A673 (cell line): Measurements from ENCODE around the gene NEIL1. TPM values are rescaled to one million over a fixed set of nuclear protein-coding genes. Genes with fewer than 3 reads are reported as not detected.

Experiments used
- BruUV-seq: library from RNA; stranded (reverse); fragments of 400-500 nt; replicated peaks from 2 replicates; lab custom pipeline; 2021; lab: Mats Ljungman, UMichigan
- CTCF ChIA-PET: fragments of 300-600 bp; sonication (Branson Sonifier 250); formaldehyde crosslinking; loops from one replicate; lab custom pipeline; 2022; ENCODE audit warnings: antibody characterized with exemption; lab: Charles Lee
- POLR2A ChIA-PET: fragments of 300-600 bp; sonication (Branson Sonifier 250); formaldehyde crosslinking; loops from one replicate; lab custom pipeline; 2022; ENCODE audit warnings: antibody characterized with exemption; ENCODE audit not compliant: low non-redundant PET; lab: Charles Lee
- DNase-seq: peaks from one replicate; pipeline ENCODE4 v3.0.0-alpha.2; 2015; ENCODE audit warnings: low spot score
- H3K27ac ChIP-seq: fragments of 200-600 bp; sonication (generic); 2 replicates; pipeline ENCODE4 v1.5.1; 2016; ENCODE audit warnings: mixed run types, low read depth, mild to moderate bottlenecking, mixed read lengths, antibody characterized with exemption, low read length; ENCODE audit not compliant: poor library complexity, severe bottlenecking
- H3K27me3 ChIP-seq: fragments of 200-600 bp; sonication (generic); replicated peaks from 2 replicates; pipeline ENCODE4 v1.6.1; 2017; ENCODE audit warnings: mixed run types, low read depth, mild to moderate bottlenecking, mixed read lengths, antibody characterized with exemption, low read length; ENCODE audit not compliant: insufficient read depth, poor library complexity
- H3K36me3 ChIP-seq: fragments of 200-600 bp; sonication (generic); 2 replicates; pipeline ENCODE4 v1.6.1; 2016; ENCODE audit warnings: mixed run types, mild to moderate bottlenecking, mixed read lengths, antibody characterized with exemption, low read length; ENCODE audit not compliant: insufficient read depth, poor library complexity, severe bottlenecking
- H3K4me1 ChIP-seq: fragments of 200-600 bp; sonication (generic); 2 replicates; pipeline ENCODE4 v1.6.1; 2017; ENCODE audit warnings: mixed run types, mild to moderate bottlenecking, mixed read lengths, antibody characterized with exemption, low read length; ENCODE audit not compliant: insufficient read depth, poor library complexity, severe bottlenecking
- H3K4me3 ChIP-seq: fragments of 200-600 bp; sonication (generic); 2 replicates; pipeline ENCODE4 v1.5.1; 2016; ENCODE audit warnings: low read depth, mixed run types, mild to moderate bottlenecking, mixed read lengths, low read length; ENCODE audit not compliant: poor library complexity, severe bottlenecking
- H3K9me3 ChIP-seq: fragments of 200-600 bp; sonication (generic); 2 replicates; pipeline ENCODE4 v1.6.1; 2016; ENCODE audit warnings: mixed run types, low read depth, mild to moderate bottlenecking, mixed read lengths, antibody characterized with exemption, low read length; ENCODE audit not compliant: poor library complexity, severe bottlenecking
- EZH2 ChIP-seq: fragments of 200-600 bp; sonication (generic); IDR thresholded peaks from 2 replicates; pipeline ENCODE4 v1.6.1; 2017; ENCODE audit warnings: borderline replicate concordance, low read depth, mild to moderate bottlenecking, mixed read lengths, antibody characterized with exemption, low read length; ENCODE audit not compliant: poor library complexity, severe bottlenecking
- intact Hi-C: fragments of 100-400 bp; cut with micrococcal nuclease; formaldehyde crosslinking; loops from one replicate; pipeline ENCODE4 v1.10.0; 2022; ENCODE audit not compliant: unreplicated experiment
- total RNA-seq: library from RNA; stranded (reverse); gene quantifications from 2 replicates; pipeline ENCODE4 v1.2.3, GENCODE V29; 2021
- TF ChIP-seq, protein P1 (sequence below): fragments of 300-800, 200-600 bp; sonication (generic); conservative IDR thresholded peaks from 2 replicates; pipeline ENCODE4 v1.5.1; 2017; ENCODE audit warnings: low read depth, mild to moderate bottlenecking, antibody characterized with exemption, low read length, moderate library complexity, mixed read lengths

NEIL1 gene
- total RNA-seq, 1 experiment from 2014 or later = 3.8 TPM

DNA sequence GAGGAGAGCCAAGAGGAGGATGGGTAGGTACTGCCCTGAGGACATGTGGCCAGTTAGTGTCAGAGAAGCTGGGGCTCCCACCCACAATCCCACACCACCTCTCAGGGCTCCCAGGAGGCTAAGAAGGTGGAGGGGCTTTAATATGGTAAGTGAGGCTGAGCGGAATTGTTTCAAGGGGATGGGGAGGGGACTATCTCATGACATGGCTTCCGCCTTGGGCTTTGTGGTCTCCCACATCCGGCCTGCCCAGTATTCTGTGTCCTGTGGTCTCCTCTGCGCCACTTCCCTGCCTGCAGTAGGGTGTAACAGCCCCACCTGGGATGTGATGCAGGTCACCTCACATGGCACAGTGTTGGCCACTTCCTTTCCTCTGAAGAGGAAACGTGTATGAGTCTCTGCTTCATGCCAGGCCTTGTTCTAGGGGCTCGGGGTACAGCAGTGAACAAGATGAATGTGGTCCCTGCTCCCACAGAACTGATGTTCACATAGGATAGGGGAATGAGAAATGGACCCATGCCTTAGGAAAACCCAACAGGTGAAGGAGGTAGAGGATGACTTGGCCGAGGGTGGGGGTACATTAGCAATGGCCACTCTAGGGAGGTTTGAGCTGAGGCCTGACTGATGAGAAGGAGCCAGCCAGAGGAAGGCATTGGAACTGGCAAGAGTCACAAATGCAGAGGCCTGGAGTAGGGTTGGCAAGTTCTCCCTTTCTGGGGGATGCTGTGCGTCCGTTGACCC lies 3.2 kb downstream of the NEIL1 start:
- Histone ChIP-seq H3K4me3 (no peak overlapping the region), H3K27me3 (no peaks in the 10 kb centered on the region), H3K9me3 (no peaks in the 10 kb centered on the region), H3K4me1 (peaks cover 6% of the 10 kb centered on the region), H3K27ac (no peak overlapping the region), H3K36me3 (no peaks in the 10 kb centered on the region)
- DNase-seq = no peak
- no TSS peak for BruUV-seq
- ChIA-PET POLR2A (no interaction called here), CTCF (no interaction called here)
- intact Hi-C loops = no loop called here
- no peak for TF ChIP-seq EZH2
- TF ChIP-seq, protein P1, sequence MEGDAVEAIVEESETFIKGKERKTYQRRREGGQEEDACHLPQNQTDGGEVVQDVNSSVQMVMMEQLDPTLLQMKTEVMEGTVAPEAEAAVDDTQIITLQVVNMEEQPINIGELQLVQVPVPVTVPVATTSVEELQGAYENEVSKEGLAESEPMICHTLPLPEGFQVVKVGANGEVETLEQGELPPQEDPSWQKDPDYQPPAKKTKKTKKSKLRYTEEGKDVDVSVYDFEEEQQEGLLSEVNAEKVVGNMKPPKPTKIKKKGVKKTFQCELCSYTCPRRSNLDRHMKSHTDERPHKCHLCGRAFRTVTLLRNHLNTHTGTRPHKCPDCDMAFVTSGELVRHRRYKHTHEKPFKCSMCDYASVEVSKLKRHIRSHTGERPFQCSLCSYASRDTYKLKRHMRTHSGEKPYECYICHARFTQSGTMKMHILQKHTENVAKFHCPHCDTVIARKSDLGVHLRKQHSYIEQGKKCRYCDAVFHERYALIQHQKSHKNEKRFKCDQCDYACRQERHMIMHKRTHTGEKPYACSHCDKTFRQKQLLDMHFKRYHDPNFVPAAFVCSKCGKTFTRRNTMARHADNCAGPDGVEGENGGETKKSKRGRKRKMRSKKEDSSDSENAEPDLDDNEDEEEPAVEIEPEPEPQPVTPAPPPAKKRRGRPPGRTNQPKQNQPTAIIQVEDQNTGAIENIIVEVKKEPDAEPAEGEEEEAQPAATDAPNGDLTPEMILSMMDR = no peak

DNA sequence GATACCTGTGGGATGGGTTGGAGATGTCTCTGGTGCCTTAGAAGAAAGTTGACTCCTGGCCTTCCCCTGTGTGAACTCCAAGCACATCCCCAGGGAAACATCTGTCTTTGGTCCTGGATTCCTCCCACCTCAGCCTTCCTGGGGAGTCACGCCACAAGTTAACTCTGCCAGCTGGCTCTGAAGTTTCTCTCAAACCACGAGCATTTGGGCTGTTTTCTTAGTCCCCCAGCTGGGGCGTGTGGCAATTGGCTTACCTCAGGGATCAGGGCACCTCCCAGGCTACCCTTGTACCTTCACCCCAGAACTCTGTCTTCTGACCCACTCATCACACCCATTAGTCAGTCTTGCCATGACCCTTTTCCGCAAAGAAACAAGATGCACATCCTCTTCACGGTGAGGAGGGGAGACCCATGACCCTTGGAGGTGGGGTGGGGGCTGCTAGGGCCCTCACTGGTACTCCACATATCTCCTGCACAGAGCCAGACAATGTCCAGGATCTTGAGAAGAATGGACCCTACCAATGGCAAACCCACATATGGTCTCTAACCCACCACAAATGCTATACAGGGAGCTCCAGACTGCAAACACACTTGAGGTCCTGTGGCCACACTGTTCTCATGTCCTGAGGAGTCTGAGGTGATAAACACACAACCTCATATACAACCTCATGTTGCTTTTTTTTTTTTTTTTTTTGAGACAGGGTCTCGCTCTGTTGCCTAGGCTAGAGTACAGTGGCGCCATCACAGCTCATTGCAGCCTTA lies 3.9 kb downstream of the NEIL1 start:
- Histone ChIP-seq H3K27ac (no peak overlapping the region), H3K4me3 (no peak overlapping the region), H3K27me3 (no peaks in the 10 kb centered on the region), H3K9me3 (no peaks in the 10 kb centered on the region), H3K4me1 (peaks cover 6% of the 10 kb centered on the region), H3K36me3 (no peaks in the 10 kb centered on the region)
- no peak for DNase-seq
- intact Hi-C loops = no loop called here
- no TSS peak for BruUV-seq
- TF ChIP-seq EZH2 = no peak
- TF ChIP-seq, protein P1 = no peak
- CTCF ChIA-PET = no interaction called here
- POLR2A ChIA-PET = no interaction called here

DNA sequence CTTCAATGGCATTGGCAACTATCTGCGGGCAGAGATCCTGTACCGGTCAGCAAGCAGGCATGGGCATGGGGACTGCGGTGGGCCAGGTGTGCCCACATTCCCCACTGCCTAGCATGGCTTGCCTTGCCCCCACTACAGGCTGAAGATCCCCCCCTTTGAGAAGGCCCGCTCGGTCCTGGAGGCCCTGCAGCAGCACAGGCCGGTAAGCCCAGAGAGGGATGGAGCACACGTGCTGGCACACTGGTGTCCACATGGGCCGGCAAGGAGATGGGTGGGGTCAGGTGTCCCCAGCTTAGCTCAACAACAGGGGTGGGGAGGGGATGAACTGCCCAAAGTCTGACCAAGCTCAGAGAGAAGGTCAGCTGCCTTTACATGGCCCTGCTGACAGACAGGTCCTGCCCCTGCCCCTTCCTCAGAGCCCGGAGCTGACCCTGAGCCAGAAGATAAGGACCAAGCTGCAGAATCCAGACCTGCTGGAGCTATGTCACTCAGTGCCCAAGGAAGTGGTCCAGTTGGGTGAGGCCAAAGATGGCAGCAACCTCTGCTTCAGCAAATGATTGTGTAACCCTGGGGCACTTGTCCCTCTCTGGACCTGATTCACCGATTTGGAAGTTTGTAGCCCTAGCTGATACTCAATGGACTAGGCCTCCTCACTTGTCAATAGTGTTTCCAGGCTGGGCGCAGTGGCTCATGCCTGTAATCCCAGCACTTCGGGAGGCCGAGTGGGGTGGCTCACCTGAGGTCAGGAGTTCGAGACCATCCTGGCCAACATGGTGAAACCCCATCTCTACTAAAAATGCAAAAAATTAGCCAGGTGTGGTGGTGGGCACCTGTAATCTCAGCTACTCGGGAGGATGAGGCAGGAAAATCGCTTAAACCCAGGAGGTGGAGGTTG lies 5.6 kb downstream of the NEIL1 start:
- no peak for DNase-seq
- no peak overlapping the region for H3K4me3 ChIP-seq
- H3K27ac ChIP-seq = no peak overlapping the region
- no peaks in the 10 kb centered on the region for H3K27me3 ChIP-seq
- H3K9me3 ChIP-seq = no peaks in the 10 kb centered on the region
- BruUV-seq = no TSS peak
- ChIA-PET CTCF (no interaction called here), POLR2A (no interaction called here)
- intact Hi-C loops = no loop called here
- no peaks in the 10 kb centered on the region for H3K36me3 ChIP-seq
- TF ChIP-seq, protein P1 = no peak
- no peak for TF ChIP-seq EZH2
- no peaks in the 10 kb centered on the region for H3K4me1 ChIP-seq
